Esophagus squamous epithelium (tissue), 5 donors: ENCODE data around the gene CERS3. TPM values are rescaled to one million over a fixed set of nuclear protein-coding genes. Genes with fewer than 3 reads are reported as not detected.

Source experiments
- DNase-seq: peaks from one replicate; lab custom pipeline; 2025; lab: John Stamatoyannopoulos, UW
- H3K27ac ChIP-seq, 4 donors: fragments of 200-600 bp; sonication (generic); one replicate each; pipeline ENCODE4 v1.5.1; 2016 to 2019; ENCODE audit warnings: mild to moderate bottlenecking in 1 of 4
- H3K27me3 ChIP-seq, 4 donors: fragments of 200-600 bp; sonication (generic); 1 replicate in 3 of 4; 2 replicates in 1 of 4; pipeline versions ENCODE4 v1.5.1 to v1.6.0; 2017 to 2021; ENCODE audit warnings: antibody characterized with exemption in 1 of 4
- H3K36me3 ChIP-seq, 3 donors: fragments of 200-600 bp; sonication (generic); one replicate each; pipeline ENCODE4 v1.5.1; 2016 to 2019
- H3K4me1 ChIP-seq, 3 donors: fragments of 200-600 bp; sonication (generic); one replicate each; pipeline ENCODE4 v1.5.1; 2017 to 2019
- H3K4me3 ChIP-seq, 4 donors: fragments of 200-600 bp; sonication (generic); 1 replicate in 3 of 4; 2 replicates in 1 of 4; pipeline ENCODE4 v1.5.1; 2016 to 2019; ENCODE audit warnings: mild to moderate bottlenecking in 2 of 4, moderate library complexity in 1 of 4
- H3K9me3 ChIP-seq, 3 donors: fragments of 200-600 bp; sonication (generic); one replicate each; pipeline ENCODE4 v1.5.1; 2016 to 2019
- CTCF ChIP-seq, 6 experiments: fragments of 450-650 bp in 4 of 6; fragments of 200-600 bp in 2 of 6; sonication (generic) in 2 of 6; IDR thresholded peaks; one replicate each; pipeline ENCODE4 v1.5.1; 2016 to 2019; ENCODE audit warnings: antibody characterized with exemption in 6 of 6, mild to moderate bottlenecking in 4 of 6, moderate library complexity in 4 of 6
- POLR2A ChIP-seq, 4 donors: fragments of 450-650 bp; IDR thresholded peaks; one replicate each; pipeline ENCODE4 v1.6.1; 2017; ENCODE audit warnings: antibody characterized with exemption in 4 of 4, mild to moderate bottlenecking in 4 of 4, moderate library complexity in 3 of 4
- WGBS, 2 donors: methylation state at CpG; one replicate each; pipeline ENCODE4 v1.1.5; 2018; 5-methylcytosine and 5-hydroxymethylcytosine counted together
- intact Hi-C: fragments of 100-400 bp; cut with DNase I; formaldehyde crosslinking; loops from one replicate; pipeline ENCODE4 v1.15.0; 2022
- total RNA-seq, 4 donors: library from RNA; depleted of rRNA; stranded (reverse); fragments of >200 nt; gene quantifications; one replicate each; pipeline ENCODE4 v1.1.0, GENCODE V29; 2016
- donor health status: DM: yes; HTN: yes; CAD: no.

Gene CERS3
- total RNA-seq, 4 donors from 2014 or later = 38.5 to 133 (median 81.9) TPM

GRCh38 chr15:100544338-100544841, 15.6 kb upstream of the CERS3 start:
- no peak overlapping the region for H3K27ac ChIP-seq
- no peaks in the 10 kb centered on the region for H3K36me3 ChIP-seq
- TF ChIP-seq POLR2A (IDR thresholded peaks at IDR 0.05) = no peak
- no peak for TF ChIP-seq CTCF (IDR thresholded peaks at IDR 0.05)
- WGBS, 2 donors = 71 to 76% methylated on average over 4 to 10 of the region's 57 CpGs
- intact Hi-C loops = no loop called here
- no peak overlapping the region for H3K4me3 ChIP-seq
- no peaks in the 10 kb centered on the region for H3K9me3 ChIP-seq
- no peak for DNase-seq
- peaks cover 0 to 24% (median 0%) of the 10 kb centered on the region in 4 donors for H3K27me3 ChIP-seq
- peaks cover 4 to 20% (median 5%) of the 10 kb centered on the region in 3 donors for H3K4me1 ChIP-seq

DNA sequence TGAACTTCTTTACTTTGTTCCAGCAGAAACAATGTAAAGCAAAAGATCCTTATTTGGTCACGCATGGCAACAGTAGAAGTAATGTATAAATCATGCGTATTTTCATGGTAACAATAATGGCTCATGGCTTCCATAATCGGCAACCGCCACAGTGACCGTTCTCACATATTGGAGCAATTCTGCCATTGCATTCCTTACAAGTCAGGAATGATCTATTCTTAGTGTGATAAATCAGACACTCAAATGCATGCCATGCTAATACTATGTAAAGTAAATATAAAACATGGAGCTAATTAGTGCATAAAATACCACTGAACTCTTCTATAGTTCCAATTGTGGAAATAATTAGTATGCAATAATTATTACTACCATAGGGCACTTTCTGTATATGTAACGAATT, 13.5 kb upstream of the CERS3 start:
- Histone ChIP-seq H3K36me3 (no peaks in the 10 kb centered on the region), H3K4me3 (no peak overlapping the region), H3K27ac (no peak overlapping the region), H3K4me1 (peaks cover 4 to 29% (median 9%) of the 10 kb centered on the region in 3 donors), H3K9me3 (no peaks in the 10 kb centered on the region), H3K27me3 (peaks cover 0 to 24% (median 0%) of the 10 kb centered on the region in 4 donors)
- 94 to 95% methylated on average over 6 of the region's 6 CpGs for WGBS, 2 donors
- TF ChIP-seq POLR2A (IDR thresholded peaks at IDR 0.05) = no peak
- no peak for TF ChIP-seq CTCF (IDR thresholded peaks at IDR 0.05)
- DNase-seq = no peak
- intact Hi-C loops = no loop called here

- WGBS, 2 donors = 24 to 25% methylated on average over 2 of the region's 2 CpGs
- no peaks in the 10 kb centered on the region for H3K27me3 ChIP-seq
- DNase-seq = no peak
- intact Hi-C loops = no loop called here
- no peaks in the 10 kb centered on the region for H3K36me3 ChIP-seq
- H3K27ac ChIP-seq = peak overlapping the region; percentile 0 to 76 (median 70)
- H3K9me3 ChIP-seq = no peaks in the 10 kb centered on the region
- H3K4me1 ChIP-seq = peaks cover 7 to 60% (median 12%) of the 10 kb centered on the region in 3 donors
- H3K4me3 ChIP-seq = no peak overlapping the region
- TF ChIP-seq CTCF (IDR thresholded peaks at IDR 0.05) (no peak), POLR2A (IDR thresholded peaks at IDR 0.05) (no peak)
Observed at GRCh38 chr15:100537331-100537730, 8.6 kb upstream of the CERS3 start.

DNA sequence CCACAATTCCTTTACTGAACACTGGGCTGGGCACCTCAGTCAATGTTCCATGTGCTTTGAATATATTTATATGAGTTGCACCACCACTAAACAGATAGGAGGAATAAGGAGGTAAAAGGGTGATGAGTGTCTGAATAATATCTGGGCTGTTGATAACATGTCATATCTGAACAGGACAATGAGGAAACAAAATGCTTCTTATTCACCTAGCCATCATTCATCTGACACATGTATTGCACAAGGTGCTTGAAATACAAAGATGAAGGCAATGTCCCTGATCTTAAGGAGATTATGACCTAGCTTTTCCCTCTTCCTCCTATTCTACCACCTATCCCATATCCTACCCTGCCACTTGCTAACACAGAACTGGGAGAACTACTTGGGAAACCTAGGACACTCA, 8.0 kb upstream of the CERS3 start:
- no peak for DNase-seq
- Histone ChIP-seq H3K27ac (peak overlapping the region; percentile 0 to 76 (median 70)), H3K36me3 (no peaks in the 10 kb centered on the region), H3K4me3 (no peak overlapping the region), H3K9me3 (no peaks in the 10 kb centered on the region), H3K4me1 (peaks cover 7 to 55% (median 12%) of the 10 kb centered on the region in 3 donors), H3K27me3 (no peaks in the 10 kb centered on the region)
- intact Hi-C loops = no loop called here
- TF ChIP-seq POLR2A (IDR thresholded peaks at IDR 0.05) = no peak
- no peak for TF ChIP-seq CTCF (IDR thresholded peaks at IDR 0.05)

GRCh38 chr15:100533886-100534285, 5.1 kb upstream of the CERS3 start:
- Histone ChIP-seq H3K4me1 (peaks cover 3 to 58% (median 12%) of the 10 kb centered on the region in 3 donors), H3K4me3 (no peak overlapping the region), H3K27ac (peak overlapping the region in 2 of 4 donors; percentile 4), H3K27me3 (no peaks in the 10 kb centered on the region), H3K36me3 (no peaks in the 10 kb centered on the region), H3K9me3 (no peaks in the 10 kb centered on the region)
- intact Hi-C loops = no loop called here
- WGBS, 2 donors = 17 to 20% methylated on average over 1 of the region's 1 CpG
- DNase-seq = no peak
- TF ChIP-seq CTCF (IDR thresholded peaks at IDR 0.05) (no peak), POLR2A (IDR thresholded peaks at IDR 0.05) (no peak)
